Nephron (organoid): ENCODE measurements around the gene ZNF154.

Experiments
- H3K27ac Mint-ChIP-seq, 3 experiments: 2 replicates each; pipeline ENCODE4 v1.8.0; 2020; ENCODE audit warnings: mixed read lengths in 3 of 3, mild to moderate bottlenecking in 2 of 3, moderate library complexity in 1 of 3
- H3K27me3 Mint-ChIP-seq: 2 replicates; pipeline ENCODE4 v1.8.0; 2021; ENCODE audit warnings: low read depth, mild to moderate bottlenecking, moderate library complexity, mixed read lengths
- H3K36me3 Mint-ChIP-seq: 2 replicates; pipeline ENCODE4 v1.8.0; 2020; ENCODE audit warnings: low read depth, mixed read lengths
- H3K4me1 Mint-ChIP-seq: 2 replicates; pipeline ENCODE4 v1.8.0; 2020; ENCODE audit warnings: mixed read lengths
- H3K4me3 Mint-ChIP-seq, 3 experiments: 2 replicates each; pipeline ENCODE4 v1.8.0; 2020; ENCODE audit warnings: mild to moderate bottlenecking in 3 of 3, mixed read lengths in 3 of 3, moderate library complexity in 2 of 3
- H3K9me3 Mint-ChIP-seq: 2 replicates; pipeline ENCODE4 v1.8.0; 2020; ENCODE audit warnings: mixed read lengths
- TF ChIP-seq, protein P1 (sequence below), 3 experiments: fragments of 200-600 bp; sonication (generic); IDR thresholded peaks; one replicate each; pipeline ENCODE4 v1.5.0; 2021; ENCODE audit warnings: antibody characterized with exemption in 3 of 3; ENCODE audit not compliant: unreplicated experiment in 3 of 3

Gene ZNF154

DNA sequence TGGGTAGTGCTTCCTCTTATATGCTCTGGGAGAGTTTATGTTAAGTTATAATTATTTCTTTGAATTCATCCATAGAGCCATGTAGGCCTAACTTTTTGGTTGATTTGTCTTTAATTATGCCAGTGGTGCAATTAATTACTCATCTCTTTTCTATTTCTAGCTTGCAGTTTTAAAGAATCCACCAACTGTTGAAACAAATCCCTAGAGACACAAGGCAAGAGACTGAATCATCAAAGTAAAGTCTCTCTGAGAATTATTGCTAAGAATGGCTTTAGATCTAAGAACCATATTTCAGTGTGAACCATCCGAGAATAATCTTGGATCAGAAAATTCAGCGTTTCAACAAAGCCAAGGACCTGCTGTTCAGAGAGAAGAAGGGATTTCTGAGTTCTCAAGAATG, 33.1 kb downstream of the ZNF154 start:
- Mint-ChIP-seq H3K27ac (no peak overlapping the region), H3K27me3 (peaks cover 18% of the 10 kb centered on the region), H3K4me3 (no peak overlapping the region), H3K4me1 (no peaks in the 10 kb centered on the region), H3K9me3 (peaks cover 7% of the 10 kb centered on the region), H3K36me3 (peaks cover 3% of the 10 kb centered on the region)
- TF ChIP-seq, protein P1, sequence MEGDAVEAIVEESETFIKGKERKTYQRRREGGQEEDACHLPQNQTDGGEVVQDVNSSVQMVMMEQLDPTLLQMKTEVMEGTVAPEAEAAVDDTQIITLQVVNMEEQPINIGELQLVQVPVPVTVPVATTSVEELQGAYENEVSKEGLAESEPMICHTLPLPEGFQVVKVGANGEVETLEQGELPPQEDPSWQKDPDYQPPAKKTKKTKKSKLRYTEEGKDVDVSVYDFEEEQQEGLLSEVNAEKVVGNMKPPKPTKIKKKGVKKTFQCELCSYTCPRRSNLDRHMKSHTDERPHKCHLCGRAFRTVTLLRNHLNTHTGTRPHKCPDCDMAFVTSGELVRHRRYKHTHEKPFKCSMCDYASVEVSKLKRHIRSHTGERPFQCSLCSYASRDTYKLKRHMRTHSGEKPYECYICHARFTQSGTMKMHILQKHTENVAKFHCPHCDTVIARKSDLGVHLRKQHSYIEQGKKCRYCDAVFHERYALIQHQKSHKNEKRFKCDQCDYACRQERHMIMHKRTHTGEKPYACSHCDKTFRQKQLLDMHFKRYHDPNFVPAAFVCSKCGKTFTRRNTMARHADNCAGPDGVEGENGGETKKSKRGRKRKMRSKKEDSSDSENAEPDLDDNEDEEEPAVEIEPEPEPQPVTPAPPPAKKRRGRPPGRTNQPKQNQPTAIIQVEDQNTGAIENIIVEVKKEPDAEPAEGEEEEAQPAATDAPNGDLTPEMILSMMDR (IDR thresholded peaks at IDR 0.05; ENCODE audit: unreplicated experiment in 3 of 3): no peak

DNA sequence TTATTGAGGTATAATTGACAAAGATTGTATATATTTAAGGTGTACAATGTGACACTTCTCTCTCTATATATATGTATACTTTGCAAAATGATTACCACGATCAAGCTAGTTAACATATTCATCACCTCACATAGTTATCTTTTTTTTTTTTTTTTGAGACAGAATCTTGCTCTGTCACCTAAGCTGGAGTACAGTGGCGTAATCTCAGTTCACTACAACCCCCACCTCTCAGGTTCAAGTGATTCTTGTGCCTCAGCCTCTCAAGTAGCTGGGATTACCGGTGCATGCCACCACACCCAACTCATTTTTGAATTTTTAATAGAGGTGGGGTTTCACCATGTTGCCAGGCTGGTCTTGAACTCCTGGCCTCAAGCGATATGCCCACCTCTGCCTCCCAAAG, 36.5 kb downstream of the ZNF154 start:
- Mint-ChIP-seq H3K4me1 (no peaks in the 10 kb centered on the region), H3K27me3 (peaks cover 16% of the 10 kb centered on the region), H3K36me3 (no peaks in the 10 kb centered on the region), H3K27ac (no peak overlapping the region), H3K9me3 (no peaks in the 10 kb centered on the region), H3K4me3 (no peak overlapping the region)
- TF ChIP-seq, protein P1 (IDR thresholded peaks at IDR 0.05; ENCODE audit: unreplicated experiment in 3 of 3): no peak

DNA sequence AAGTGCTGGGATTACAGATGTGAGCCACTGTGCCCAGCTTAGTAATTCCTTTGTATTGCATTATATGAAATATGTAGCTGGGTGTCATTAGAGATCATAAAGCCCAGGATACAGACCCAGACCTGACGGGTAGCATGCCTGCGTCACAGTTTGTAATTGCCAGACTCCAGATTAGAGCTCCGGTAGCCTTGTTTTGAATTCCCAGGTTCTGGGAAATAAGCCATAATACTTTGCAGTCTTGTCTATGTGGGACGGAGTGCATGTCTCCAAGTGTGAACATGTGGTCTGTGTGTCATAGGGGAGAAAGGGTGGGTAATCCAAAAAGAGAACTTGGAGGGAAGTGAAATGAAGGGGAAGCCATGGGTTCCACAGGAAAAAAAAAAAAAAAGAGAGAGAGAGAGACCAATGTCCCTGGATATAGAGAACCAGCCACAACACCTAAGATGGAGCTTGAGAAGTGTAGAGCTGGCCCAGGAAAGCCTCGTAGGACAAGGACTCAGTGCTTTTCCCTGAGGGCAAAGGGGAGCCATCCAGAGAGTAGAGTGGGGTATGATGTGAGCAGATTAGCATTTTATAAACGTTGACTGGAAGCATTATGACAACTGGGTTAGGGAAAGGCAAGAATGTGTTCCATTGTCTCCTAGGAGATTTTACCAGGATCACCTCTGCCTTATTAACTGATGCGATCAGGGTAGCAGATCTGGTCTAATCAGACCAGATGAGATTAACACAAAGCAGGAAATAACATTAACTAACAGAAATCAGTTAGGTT, 37.7 kb downstream of the ZNF154 start:
- Mint-ChIP-seq H3K4me1 (no peaks in the 10 kb centered on the region), H3K4me3 (no peak overlapping the region), H3K27me3 (peaks cover 22% of the 10 kb centered on the region), H3K36me3 (no peaks in the 10 kb centered on the region), H3K27ac (no peak overlapping the region), H3K9me3 (no peaks in the 10 kb centered on the region)
- TF ChIP-seq, protein P1 (IDR thresholded peaks at IDR 0.05; ENCODE audit: unreplicated experiment in 3 of 3): no peak

DNA sequence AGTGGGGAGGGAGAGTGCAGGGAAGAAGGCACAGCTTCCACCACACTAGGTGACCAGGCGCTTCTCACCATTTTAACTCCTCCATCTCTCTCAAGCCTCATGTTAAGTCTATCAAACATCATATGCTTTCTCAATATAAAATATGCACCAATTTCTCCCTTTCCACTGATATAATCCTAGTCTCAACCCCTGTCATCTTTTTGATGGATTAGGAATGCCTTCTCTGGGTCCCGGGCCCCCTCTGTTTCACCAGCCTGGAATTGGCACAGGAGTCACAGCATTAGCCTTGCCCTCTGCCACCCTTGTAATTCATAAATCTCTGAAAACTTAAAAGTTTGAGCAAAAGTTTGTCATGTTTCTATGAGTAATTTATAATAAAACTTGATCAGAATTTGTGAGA, 40.4 kb downstream of the ZNF154 start, which contains the start of gene ZSCAN4:
ZSCAN4 (plus strand) TSS at position 301 of the 400 bp plus-strand sequence. CDS start 7,211 bp downstream, outside the sequence.
- TF ChIP-seq, protein P1 (IDR thresholded peaks at IDR 0.05; ENCODE audit: unreplicated experiment in 3 of 3): no peak
- Mint-ChIP-seq H3K27me3 (peaks cover 22% of the 10 kb centered on the region), H3K9me3 (no peaks in the 10 kb centered on the region), H3K4me3 (no peak within 1 kb of the TSS), H3K36me3 (no peaks in the 10 kb centered on the region), H3K4me1 (peaks cover 7% of the 10 kb centered on the region), H3K27ac (no peak within 1 kb of the TSS)

DNA sequence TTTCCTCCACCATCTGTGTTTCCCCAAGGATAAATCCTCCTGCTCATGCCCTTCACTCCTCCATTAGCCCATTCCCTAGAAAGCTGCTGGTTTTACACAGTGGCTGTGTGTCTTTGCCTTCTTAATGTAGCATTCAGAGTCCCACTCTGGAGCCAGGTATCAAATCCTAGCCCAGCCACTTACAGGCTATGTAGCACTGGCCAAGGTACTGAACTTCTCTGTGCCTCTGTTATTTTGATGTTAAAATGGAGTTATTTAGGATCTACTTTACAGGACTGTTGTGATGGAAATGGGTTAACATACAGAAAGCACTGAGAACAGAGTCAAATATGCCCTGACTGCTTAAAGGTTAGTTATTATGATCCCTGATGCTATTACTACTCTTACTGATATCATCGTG, 41.8 kb downstream of the ZNF154 start:
- Mint-ChIP-seq H3K4me3 (peak overlapping the region in 1 of 3 experiments; percentile 69), H3K27me3 (peaks cover 22% of the 10 kb centered on the region), H3K27ac (no peak overlapping the region), H3K4me1 (peaks cover 7% of the 10 kb centered on the region), H3K9me3 (no peaks in the 10 kb centered on the region), H3K36me3 (no peaks in the 10 kb centered on the region)
- TF ChIP-seq, protein P1 (IDR thresholded peaks at IDR 0.05; ENCODE audit: unreplicated experiment in 3 of 3): no peak
